Activated gamma-delta T cell treated with Interleukin-2 at 50 U/mL for 16 hours (primary cell): ENCODE results near the gene SCFD2.
A peak's percentile ranks its signal among the peaks of the same experiment; 100 is the strongest.

Experiments
- DNase-seq: peaks from one replicate; pipeline ENCODE4 v3.0.0-alpha.2; 2020

SCFD2 gene

DNA sequence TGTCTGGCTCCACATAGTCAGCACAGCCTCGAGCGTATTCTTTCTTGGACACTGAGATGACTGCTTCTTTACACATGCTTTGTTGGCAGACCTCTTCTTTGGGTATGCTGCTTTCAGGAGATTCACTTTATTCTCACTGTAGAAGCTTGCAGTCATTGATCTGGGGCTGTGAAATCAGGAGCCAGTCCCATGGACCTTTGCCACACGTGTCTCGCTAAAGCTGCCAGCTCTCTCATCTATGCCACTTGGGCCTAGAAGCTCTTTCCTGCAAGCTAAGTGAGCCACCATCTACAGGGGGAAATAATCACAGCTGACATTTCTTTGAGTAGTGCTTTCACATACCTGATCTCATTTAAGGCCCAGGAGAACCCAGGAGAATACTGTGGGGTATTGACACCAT, 498.7 kb downstream of the SCFD2 start:
- no peak for DNase-seq

DNA sequence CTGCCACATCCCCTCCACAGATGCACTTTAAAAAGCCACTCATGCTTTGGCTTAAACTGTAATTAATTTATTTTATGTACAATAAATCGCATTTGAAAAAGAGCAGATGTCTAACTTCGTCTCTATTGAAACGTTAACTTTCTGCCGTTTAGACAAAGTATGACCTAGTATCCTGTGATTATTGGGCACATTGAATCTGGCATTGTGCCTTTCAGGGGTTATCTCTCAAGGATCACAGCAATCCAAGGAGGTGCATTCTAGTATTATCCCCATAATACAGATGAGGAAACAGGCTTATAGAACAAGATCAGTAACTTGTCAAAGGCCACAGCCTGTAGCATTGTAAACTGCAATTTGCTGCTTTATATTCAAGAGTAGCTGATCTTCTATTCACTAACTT, 499.1 kb downstream of the SCFD2 start:
- DNase-seq = no peak

DNA sequence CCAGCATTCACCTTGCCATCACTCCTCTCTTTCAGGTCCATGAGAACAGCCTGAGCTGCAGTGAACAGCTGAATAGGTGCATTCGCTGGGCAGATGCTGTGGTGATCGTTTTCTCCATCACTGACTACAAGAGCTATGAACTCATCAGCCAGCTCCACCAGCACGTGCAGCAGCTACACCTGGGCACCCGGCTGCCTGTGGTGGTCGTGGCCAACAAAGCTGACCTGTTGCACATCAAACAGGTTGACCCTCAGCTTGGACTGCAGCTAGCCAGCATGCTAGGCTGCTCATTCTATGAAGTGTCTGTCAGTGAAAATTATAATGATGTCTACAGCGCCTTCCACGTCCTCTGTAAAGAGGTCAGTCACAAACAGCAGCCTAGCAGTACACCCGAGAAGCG, 500.6 kb downstream of the SCFD2 start:
- no peak for DNase-seq

DNA sequence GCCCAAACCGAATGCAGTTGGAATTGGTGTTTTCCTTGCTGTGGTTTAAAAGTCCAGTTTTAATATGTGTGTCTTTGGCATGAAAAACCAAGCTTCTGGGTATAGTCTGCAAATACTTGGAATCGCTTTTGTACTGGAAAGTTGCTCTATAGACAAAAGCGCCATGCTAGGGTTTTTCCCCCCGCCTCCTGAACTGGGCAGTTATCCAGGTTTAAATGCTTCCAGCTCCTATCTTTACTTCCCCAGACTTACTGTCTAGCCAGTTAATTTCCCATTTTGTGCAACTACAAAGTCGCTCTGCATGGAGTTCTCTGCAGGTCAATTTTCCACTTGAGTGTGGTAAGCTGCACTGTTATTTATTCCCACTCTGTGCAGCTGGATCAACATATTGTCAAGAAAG, 501.1 kb downstream of the SCFD2 start:
- no peak for DNase-seq

DNA sequence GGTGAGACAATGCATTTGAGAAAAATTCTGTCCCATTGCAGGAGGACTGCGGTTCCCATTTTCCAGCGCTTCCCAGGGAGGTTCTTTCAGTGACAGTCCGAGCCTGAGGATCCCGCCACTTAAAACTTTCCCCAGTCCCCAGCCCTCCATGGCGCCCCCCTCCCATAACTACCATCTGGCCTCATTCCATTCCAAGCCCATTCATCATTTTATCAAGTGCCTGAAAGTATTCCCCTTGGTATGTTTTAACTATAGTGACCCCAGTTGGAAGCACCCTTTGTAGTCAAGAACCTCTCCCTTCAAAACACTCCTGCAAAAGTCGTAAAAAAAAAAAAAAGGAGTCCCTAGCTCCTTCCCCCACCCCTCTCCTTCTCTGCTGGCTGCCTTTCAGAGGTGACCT, 502.5 kb downstream of the SCFD2 start:
- no peak for DNase-seq

DNA sequence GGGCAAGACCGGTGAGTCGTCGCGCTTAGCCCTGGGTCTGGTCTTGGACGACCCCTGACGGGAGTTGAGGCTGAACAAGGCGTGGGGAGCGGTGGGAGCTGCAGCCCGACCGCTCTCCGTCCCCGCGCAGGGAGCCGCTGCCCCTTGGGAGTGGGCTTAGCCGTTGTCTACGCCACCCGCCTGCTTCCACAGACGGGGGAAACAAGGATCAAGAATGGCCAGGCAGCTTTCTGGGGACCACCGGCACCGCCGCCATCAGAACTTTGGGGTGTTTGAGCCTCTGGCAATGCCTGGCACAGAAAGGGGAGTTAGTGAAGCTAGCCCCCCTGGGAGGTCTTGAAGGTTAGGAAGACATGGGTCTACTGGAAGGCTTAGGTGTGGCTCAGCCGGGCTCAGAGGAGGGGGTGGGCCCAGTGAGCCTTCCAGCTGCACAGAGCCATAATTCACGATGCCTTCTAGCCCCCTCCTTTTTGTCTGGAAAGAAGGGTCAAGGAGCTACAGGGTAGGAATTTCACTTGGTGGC, 503.2 kb downstream of the SCFD2 start:
- DNase-seq = no peak

DNA sequence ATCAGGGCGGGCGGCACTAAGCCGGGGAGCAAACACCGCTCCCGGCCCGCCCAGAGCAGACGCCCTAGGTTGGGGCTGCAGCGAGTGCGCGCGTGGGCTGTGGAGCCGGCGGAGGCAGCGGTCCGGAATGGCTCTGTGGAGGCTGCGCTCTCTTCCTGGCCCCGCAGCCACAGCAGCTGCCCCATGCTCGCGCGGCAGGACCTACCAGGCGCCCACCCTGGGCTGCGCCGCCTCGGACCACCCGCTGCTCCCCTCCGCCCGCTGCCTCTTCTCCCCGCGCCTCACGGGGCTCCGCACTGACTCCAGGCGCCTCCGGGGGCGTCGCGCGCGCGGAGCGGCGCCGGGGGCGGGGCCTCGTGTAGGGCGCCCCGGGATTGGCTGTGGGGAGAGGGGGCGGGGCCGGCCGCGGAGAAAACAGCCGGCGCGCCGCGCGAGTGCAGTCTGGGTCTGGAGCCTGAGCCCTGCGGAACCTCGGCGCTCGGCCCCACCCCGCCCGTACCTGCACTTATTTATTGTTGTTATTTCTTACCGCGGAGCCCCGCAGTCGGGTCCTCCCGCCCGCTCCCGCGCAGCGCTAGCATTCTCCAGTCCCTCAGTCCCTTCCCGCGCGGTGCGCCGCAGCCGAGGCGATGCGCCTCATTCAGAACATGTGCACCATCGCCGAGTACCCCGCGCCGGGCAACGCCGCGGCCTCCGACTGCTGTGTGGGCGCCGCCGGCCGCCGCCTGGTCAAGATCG, 503.8 kb downstream of the SCFD2 start, which contains the start of gene RASL11B:
Gene RASL11B (plus strand): TSS at position 439 of the 738 bp plus-strand sequence. CDS start 191 bp downstream, at position 630.
- DNase-seq = peak; percentile 67

DNA sequence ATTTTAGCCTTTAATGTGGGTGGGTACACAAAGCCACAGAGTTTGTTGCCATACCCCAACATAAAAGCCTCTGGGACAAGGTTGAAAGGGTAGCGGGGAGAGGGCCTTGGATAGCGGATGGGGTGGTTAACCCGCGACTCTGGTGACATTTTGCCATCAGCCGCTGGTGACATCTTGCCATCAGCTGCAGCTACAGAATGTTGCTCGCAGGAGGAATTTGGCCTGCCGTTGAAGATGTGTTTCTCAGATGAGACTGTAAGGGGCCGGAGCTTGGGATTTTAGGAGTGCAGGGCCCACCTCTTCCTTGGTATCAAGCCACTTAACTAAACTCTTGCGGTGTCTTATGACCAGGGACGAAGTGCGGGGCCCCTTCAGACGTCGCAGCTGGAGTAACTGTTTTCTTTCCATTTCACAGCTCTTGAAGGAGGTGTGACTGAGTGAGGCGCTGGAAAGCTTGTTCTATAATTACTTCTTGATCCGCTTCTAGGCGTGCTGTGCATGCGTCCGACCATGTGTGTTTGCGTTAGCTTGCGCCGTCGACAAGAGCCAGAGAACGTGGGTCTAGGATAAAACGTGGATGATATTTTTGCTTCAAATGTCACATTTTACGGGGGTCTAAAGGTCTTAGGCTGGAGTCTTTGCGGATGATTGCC, 504.6 kb downstream of the SCFD2 start:
- DNase-seq = no peak

DNA sequence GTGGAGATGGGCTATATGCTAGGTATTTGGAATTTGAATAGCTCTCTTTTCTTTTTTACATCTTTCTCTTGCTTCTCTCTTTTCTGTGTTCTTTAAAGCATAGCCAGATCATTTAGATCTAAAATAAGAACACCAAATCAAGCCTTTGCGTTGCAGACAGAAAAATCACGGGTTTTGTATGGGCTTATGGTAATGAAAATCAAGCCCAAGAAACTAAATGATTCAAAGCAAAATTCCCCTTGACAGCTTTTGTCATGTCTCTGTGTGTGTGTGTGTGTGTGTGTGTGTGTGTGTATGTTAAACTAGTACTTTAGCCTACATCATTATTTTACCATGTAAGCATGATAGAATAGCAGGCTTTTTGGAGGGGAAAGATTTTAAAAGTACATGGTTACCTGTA, 505.5 kb downstream of the SCFD2 start:
- DNase-seq = no peak

DNA sequence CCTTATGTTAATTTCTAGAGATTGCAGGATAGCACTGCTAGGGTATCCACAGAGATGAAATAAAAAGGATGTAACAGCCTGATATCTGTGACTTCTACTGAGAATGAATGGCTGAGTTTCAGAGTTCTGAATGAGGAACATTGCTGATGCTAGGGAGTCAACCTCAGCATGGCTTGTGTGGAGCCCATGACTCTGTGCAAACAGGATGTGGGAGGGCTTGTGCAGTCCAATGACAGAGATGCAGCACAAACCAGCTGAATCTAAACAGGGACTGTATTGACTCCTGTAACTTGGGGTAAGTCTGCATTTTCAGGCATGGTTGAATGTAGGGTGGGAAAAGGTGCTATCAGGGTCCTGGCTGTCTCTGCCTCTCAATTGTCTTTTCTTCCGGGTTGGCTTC, 509.1 kb downstream of the SCFD2 start:
- no peak for DNase-seq

DNA sequence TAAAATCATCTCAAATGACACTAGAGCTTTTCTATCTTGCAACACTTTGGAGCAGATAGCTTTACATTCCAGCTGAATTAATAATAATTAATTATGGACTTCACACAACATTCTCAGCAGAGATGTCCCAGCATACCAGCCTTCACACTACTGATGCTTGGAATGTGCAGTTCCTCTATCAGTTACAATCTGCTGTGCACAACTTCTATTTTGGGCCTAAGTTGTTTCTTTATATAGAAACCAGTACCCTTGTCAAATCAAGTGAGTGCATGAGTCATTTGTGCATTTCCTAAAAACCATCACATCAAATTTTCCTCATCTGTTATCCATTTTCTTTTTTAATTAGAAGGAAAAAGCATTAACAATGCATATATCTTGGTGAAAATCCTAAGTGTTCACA, 512.5 kb downstream of the SCFD2 start:
- DNase-seq = no peak

DNA sequence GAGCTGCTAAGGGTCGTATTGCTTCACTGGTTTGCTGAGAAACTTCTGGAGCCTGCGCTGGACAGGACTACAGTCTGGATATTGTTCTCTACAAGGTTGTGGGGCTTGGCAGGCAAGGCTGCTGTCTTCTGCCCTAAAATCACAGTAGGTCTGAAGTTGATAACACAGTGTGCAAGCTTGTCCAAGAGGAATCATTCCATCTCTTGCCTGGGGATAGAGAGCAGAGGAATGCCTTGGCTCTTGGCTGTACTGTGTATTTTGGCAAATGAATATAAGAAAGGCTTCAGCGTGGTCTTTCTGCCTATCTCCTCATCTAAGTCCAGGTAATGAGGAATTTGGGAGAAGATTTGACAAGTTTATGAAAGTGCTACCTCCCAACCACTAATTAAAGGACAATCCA, 513.1 kb downstream of the SCFD2 start:
- no peak for DNase-seq

DNA sequence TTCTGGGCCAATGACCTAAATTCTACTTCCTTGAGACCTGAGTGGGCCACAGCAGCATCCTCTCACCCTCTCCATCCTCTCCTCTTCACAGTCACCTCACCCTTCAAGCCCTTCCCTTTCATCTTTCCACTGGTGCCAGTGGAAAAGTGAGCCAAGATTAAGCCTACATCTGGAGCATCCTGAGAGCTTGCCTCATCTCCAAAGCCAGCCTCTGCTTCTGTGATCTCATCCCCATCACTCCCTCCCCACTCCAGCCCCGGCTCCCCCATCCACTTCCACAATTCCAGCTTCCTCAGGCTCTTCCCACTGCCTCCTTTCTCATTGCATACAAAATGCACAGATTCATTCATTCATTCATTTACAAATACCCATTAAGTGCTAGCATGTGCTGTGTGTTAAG, 513.8 kb downstream of the SCFD2 start:
- no peak for DNase-seq

DNA sequence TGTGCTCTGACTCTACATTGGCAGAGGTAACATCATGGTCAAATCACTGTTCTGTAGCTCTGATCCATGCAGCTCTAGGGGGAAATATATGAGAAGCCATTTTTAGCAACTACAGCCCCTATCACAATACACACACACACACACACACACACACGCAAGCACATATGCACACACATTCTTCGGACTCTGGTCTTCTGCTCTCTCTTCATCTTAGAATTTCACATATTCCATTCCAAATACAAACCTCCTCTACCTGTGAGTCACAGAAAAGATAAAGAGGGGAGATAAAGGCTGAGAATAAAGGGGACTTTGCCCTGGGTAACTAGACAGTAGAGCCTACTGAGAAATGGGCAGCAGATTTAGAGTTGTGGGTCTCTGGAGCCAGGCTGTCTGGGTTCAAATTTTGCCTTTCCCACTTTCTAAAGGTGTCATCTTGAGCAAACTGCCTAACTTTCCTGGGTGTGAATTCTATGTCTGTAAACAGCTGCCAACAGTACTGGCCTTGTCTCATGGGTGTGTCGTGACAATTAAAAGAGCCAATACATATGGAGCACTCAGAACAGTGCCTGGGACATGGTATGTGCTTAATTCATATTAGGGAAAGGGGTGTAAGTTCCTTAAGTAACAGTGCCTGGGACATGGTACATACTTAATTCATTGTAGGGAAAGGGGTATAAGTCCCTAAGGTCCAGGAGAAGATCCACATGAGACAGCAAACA, 515.3 kb downstream of the SCFD2 start:
- DNase-seq = no peak

DNA sequence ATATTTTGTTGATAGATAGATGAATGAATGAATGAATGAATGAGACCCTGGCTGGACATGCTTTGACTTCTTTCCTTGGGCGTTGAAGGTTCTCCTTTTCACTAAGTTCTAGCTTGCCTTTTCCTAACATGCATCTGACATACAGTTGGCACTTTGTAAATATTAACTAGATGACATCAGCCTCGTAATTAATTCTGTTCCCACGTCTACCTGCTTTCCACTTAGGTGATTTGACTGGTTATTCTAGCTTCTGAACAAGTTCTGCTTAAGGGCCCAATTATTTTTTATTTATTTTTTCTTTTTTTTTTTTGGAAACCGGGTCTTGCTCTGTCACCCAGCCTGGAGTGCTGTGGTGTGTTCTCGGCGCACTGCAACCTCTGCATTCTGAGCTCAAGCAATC, 517.6 kb downstream of the SCFD2 start:
- no peak for DNase-seq

DNA sequence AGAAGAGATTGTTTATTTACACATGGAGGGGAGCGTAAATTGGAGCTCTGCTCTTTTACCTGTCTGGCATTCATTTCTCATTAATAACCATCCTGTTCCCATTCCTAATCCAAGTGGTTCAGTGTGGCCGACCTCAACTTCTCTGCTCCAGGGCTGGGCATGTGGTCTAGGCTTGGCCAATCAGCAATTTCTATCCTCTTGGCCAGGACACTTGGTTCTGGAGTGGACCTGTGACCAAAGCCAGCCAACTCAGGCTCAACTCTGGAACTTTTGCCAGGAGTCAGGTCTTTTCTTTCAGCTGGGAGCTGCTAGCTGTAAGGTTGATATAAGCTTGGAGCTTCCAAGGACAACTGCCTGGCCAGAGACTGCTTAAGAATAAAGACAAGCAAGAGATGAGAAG, 519.4 kb downstream of the SCFD2 start:
- no peak for DNase-seq

DNA sequence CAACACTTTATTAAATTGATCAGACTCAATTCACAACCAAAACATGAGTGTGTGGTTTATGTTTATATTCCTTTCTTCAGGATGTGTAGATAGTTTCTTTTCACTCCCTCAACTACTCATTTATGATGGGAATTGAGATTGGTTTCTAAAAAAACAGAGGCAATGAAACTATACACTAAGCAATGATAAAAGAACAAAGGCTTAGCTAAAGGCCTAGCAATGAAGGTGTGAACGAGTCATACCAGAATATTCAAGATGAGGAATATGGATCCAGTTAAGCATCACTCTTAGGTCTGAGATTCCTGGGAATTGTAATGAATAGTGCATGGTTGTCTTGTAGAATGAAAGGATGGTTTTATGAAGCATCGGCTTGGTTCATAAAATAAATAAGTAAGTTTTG, 521.3 kb downstream of the SCFD2 start:
- DNase-seq = no peak

DNA sequence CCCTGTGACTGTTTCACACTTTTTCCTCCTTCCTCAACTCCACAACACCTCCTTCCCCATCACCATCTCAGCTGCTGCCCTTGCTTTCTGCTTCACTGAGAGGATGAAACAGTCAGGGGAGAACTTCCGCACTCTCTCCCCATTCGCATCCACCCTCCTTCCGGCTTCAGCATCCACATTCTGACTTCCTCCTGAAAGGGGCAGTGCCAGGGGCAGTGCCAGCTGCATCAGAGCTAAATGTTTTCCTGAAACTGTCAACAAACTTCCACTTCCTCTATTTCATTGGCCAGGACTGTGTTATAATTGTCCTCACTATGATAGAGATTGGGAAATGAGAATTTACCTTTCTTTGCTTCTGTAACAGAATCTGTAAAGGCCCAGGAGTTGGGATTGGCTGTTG, 521.9 kb downstream of the SCFD2 start:
- no peak for DNase-seq

DNA sequence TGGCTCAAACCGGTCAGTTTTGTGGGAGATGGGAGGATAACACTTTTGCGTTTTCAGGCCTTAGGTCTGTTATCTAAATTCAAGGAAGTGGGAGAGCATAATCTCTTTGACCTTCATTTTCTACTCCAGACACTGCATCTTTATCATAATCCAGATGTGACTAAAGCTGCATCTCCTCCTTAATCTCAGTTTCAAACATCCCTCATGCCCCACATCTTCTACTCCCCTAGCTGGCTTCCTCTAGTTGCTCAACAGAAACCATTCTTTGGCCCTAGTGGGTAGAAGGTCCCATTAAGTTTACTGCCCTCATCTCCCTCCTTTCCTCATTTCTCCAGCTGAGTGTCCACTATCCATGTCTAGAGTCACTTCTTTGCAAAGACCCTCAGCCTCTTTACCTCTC, 522.5 kb downstream of the SCFD2 start:
- no peak for DNase-seq

DNA sequence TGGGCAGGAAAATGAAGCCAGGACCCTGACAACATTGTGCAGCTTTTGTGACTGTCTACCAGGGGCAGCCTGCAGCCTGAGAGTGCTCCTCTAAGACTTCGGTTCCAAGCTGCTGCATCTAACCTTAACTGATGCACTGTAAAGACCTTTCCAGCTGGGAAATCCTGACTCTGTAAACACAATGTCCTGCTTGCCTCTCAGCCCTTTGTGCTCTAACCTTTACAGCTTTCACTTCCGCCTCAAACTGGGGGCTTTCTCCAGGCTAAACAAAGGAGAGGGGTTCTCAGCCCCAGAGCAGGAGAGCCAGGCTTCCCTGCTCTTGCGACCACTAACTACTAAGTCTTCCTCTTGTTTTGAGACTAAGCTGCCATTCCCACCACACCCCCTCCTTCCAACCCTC, 523.1 kb downstream of the SCFD2 start:
- DNase-seq = no peak

DNA sequence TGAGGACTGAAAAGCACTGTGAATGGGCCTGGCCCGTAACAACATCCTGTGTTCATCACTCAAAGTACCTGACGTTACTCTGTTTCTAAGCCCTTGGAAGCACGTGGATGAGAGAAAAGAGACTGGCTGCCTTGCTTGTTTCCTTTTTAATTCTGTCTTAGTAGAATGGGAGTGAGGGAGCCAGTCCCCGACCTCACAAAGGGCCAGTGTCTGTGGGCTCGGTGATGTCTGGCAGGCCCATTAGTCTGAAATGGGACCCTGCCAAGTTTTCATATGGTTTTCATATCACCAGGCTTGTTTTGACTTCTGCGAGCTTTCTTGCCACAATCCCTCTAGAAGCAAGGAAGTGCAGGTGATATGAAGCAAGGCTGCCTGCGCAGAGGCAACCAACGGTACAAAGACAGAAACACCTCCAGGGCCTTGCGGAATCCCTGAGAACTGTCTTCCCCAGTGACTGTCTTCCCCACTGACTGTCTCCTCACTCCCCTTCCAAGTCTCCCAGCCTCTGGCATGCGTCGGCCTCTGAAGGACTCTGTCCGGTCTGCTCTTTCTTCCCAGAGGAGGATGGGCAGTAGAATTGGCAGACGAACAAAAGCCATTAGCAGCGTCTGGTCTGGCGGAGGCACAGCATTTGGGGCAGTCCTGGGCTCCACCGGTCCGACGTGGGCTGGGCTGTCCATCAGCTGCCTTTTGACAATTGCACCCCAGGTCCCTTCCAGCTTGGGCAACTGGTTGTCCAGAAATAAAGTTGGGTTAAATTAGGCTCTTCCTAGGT, 524.0 kb downstream of the SCFD2 start:
- no peak for DNase-seq

DNA sequence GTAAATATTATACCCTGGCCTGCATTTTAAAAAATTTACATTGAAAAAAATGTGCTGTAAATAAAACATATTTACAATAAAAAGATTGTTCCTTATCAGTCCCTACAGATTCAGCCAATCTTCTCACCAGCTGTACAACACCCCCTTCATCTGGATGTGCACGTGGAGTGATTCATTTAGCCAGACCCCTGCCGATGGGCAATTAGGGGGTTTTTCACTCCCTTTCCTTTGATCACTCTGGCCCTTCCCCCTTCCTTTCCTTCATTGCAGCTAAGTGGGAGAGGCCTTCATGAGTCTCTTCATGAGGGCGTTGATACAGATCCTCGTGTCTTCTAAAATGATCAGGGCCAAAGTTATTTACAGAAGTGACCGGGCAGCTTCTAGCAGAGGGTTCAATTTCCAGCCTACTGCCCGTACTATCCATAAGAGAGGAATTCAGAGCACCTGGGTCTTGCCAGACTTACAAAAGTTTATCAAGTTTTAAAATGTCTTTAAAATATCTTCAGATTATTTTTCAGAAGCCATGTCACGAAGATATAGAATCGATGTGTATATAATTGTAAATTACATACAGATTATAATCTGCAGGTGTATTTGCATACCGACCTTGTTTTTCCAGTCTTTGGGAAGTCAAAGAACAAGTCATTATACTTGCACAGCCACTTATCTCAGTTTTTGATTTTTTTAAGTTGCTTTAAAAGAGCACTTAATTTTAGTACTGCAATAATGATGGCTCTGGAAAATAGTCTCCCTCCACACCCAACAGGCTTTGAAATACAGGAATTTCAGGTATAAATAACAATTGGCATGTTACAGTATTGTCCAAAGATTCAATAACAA, 525.1 kb downstream of the SCFD2 start:
- no peak for DNase-seq
